OCI-LY7 (cell line): ENCODE measurements around the gene SIK1. TPM values are rescaled to one million over a fixed set of nuclear protein-coding genes. Genes with fewer than 3 reads are reported as not detected.
"Not testable (repeated sequence)": the region's sequence is repeated elsewhere in the genome, so short reads cannot be mapped to it uniquely, and the experiment has no call there.

Experiments used
- BruUV-seq: library from RNA; stranded (reverse); fragments of 400-500 nt; replicated peaks from 2 replicates; lab custom pipeline; 2021; lab: Mats Ljungman, UMichigan
- CTCF ChIA-PET: fragments of 300-600 bp; sonication (Branson Sonifier 250); formaldehyde crosslinking; loops from one replicate; lab custom pipeline; 2022; ENCODE audit warnings: antibody characterized with exemption; ENCODE audit not compliant: unreplicated experiment; lab: Charles Lee
- POLR2A ChIA-PET: fragments of 300-600 bp; sonication (Branson Sonifier 250); formaldehyde crosslinking; loops from one replicate; lab custom pipeline; 2022; ENCODE audit warnings: antibody characterized with exemption; lab: Charles Lee
- DNase-seq: peaks from one replicate; pipeline ENCODE4 v3.0.0-alpha.2; 2015; ENCODE audit warnings: low spot score
- H2AFZ ChIP-seq: fragments of 200-600 bp; sonication (generic), shearing (Covaris generic); 2 replicates; pipeline ENCODE4 v1.6.1; 2014; ENCODE audit warnings: mild to moderate bottlenecking, antibody characterized with exemption, low read length, moderate library complexity
- H3K27ac ChIP-seq: fragments of 200-600 bp; sonication (generic); 2 replicates; pipeline ENCODE4 v1.5.1; 2014; ENCODE audit warnings: mixed run types, low read depth, mild to moderate bottlenecking, moderate library complexity, low read length, inconsistent platforms; ENCODE audit not compliant: poor library complexity, severe bottlenecking
- H3K36me3 ChIP-seq: fragments of 200-600 bp; sonication (generic); 2 replicates; pipeline ENCODE4 v1.6.1; 2014; ENCODE audit warnings: mild to moderate bottlenecking, antibody characterized with exemption, low read length, moderate library complexity, mixed read lengths; ENCODE audit not compliant: insufficient read depth
- H3K4me1 ChIP-seq: fragments of 200-600 bp; sonication (generic); 2 replicates; pipeline ENCODE4 v1.5.1; 2014; ENCODE audit warnings: mild to moderate bottlenecking, low read length; ENCODE audit not compliant: insufficient read depth, poor library complexity, severe bottlenecking
- H3K4me2 ChIP-seq: fragments of 200-600 bp; sonication (generic); 2 replicates; pipeline ENCODE4 v1.6.1; 2014; ENCODE audit warnings: mild to moderate bottlenecking, low read length
- H3K4me3 ChIP-seq: fragments of 200-600 bp; sonication (generic); 2 replicates; pipeline ENCODE4 v1.5.1; 2014; ENCODE audit warnings: mild to moderate bottlenecking, low read depth, low read length; ENCODE audit not compliant: poor library complexity, severe bottlenecking
- H3K79me2 ChIP-seq: fragments of 200-600 bp; sonication (generic); 2 replicates; pipeline ENCODE4 v1.6.1; 2016; ENCODE audit warnings: low read depth, mild to moderate bottlenecking, low read length, moderate library complexity, mixed read lengths; ENCODE audit not compliant: insufficient read depth
- H3K9me2 ChIP-seq: fragments of 200-600 bp; sonication (generic); 2 replicates; pipeline ENCODE4 v1.6.1; 2016; ENCODE audit warnings: mild to moderate bottlenecking, low read length, mixed read lengths; ENCODE audit not compliant: insufficient read depth
- H3K9me3 ChIP-seq: fragments of 200-600 bp; sonication (generic); 2 replicates; pipeline ENCODE4 v1.6.1; 2014; ENCODE audit warnings: mild to moderate bottlenecking, mixed run types, low read length, mixed read lengths
- H4K20me1 ChIP-seq: fragments of 200-600 bp; sonication (generic); 2 replicates; pipeline ENCODE4 v1.6.1; 2014; ENCODE audit warnings: mild to moderate bottlenecking, antibody characterized with exemption, low read length, moderate library complexity, mixed read lengths; ENCODE audit not compliant: insufficient read depth
- intact Hi-C: fragments of 100-400 bp; cut with micrococcal nuclease; formaldehyde crosslinking; loops from one replicate; pipeline ENCODE4 v1.10.0; 2022; ENCODE audit not compliant: unreplicated experiment
- total RNA-seq, 2 experiments: library from RNA; depleted of rRNA in 1 of 2; stranded (reverse); fragments of >200 nt in 1 of 2; shearing (Covaris generic) in 1 of 2; gene quantifications; 2 replicates each; pipeline ENCODE4 v1.2.3, GENCODE V29; 2014 to 2022

The SIK1 gene
- total RNA-seq, 2 experiments from 2014 or later, result 0.41 to 4.6 TPM

DNA sequence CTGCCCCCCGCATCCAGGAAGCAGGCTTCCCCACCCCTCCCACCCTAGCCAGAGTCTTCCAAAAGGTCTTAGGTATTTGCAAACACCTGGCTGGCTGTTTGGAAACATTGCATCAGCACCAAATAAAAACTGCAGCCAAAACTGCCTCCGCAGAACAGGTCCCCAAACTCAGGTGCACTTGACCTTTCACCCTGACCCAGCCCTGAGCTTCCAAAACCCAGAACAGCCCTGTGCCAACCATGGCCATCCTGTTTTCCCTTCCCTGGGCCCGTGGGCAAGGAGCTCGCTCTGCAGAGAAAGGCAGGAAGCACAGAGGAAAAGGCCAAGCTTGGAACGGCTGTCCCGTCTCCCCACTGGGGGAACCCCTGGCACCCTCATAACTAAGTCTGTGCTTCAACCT is 2.0 kb upstream of the SIK1 start:
- H3K79me2 ChIP-seq, POLR2A ChIA-PET, CTCF ChIA-PET, intact Hi-C loops, H4K20me1 ChIP-seq, H3K4me3 ChIP-seq, DNase-seq, H3K9me3 ChIP-seq, H3K36me3 ChIP-seq, H2AFZ ChIP-seq, H3K9me2 ChIP-seq, H3K4me1 ChIP-seq, H3K4me2 ChIP-seq, BruUV-seq, H3K27ac ChIP-seq: not testable (repeated sequence)

DNA sequence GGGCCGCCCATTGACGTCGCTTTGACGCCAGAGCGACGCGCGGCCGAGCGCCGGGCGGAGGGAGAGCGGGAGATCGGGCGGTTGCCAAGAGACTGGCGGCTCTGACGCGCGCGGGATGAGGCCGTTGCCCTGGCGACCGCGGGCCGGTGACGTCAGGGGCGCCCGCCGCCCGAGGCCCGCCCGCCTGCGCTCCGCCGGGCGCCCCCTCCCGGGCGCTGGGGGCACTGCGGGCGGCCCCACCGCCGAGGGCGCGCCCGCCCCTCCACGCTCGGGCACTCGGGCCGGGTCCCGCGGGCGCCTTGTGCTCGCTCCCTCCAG is 270 bp upstream of the SIK1 start:
- H2AFZ ChIP-seq, intact Hi-C loops, H4K20me1 ChIP-seq, H3K9me2 ChIP-seq, H3K4me3 ChIP-seq, POLR2A ChIA-PET, DNase-seq, BruUV-seq, H3K9me3 ChIP-seq, H3K27ac ChIP-seq, CTCF ChIA-PET, H3K36me3 ChIP-seq, H3K79me2 ChIP-seq, H3K4me2 ChIP-seq, H3K4me1 ChIP-seq: not testable (repeated sequence)

DNA sequence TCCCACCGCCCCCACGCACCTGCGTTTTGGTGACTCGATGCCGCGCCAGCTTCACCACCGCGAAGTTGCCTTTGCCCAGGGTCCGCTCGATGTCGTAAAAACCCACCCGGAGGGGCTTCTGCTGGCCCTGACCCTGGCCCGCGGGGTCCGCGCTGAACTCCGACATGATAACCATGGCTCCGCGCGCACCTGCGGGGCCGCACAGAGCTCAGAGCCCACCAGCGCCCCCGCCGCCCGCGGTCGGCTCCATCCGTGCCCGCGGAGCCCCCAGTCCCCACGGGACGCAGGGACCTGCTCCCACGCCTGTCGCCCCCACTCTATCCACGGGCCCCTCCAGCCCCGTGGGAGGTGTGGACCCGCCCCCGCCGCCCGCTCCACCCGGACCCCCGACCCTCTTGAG is 927 bp downstream of the SIK1 start:
- CTCF ChIA-PET, DNase-seq, BruUV-seq, H4K20me1 ChIP-seq, H3K4me1 ChIP-seq, H3K4me3 ChIP-seq, POLR2A ChIA-PET, H3K9me2 ChIP-seq, H2AFZ ChIP-seq, intact Hi-C loops, H3K4me2 ChIP-seq, H3K36me3 ChIP-seq, H3K79me2 ChIP-seq, H3K27ac ChIP-seq, H3K9me3 ChIP-seq: not testable (repeated sequence)

DNA sequence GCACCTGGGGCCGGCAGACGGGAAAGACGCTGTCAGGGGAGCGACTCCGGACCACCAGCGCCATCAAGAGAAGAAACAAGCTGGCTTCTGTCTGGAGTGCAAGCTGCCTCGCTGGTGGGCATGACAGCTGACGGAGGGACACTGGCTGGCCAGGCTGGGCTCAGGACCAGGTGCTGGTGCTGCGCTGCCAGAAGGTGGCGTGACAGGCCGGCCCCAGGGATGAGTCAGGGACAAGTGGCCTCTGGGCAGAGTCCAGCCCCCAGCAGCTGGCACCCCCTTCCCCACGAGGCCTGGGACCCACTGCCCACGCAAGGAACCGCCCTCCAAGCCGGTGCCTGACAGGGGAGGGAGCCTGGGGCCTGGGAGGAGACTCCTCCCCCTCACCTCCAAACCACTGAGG is 7.5 kb downstream of the SIK1 start:
- H3K36me3 ChIP-seq, H3K9me2 ChIP-seq, H3K4me1 ChIP-seq, DNase-seq, H4K20me1 ChIP-seq, H3K79me2 ChIP-seq, intact Hi-C loops, H3K4me2 ChIP-seq, H3K9me3 ChIP-seq, H3K27ac ChIP-seq, CTCF ChIA-PET, H2AFZ ChIP-seq, BruUV-seq, H3K4me3 ChIP-seq, POLR2A ChIA-PET: not testable (repeated sequence)

GRCh38 chr21:43414576-43414975 is 12.4 kb downstream of the SIK1 start:
- H3K4me2 ChIP-seq, H3K27ac ChIP-seq, H3K79me2 ChIP-seq, H3K4me3 ChIP-seq, H4K20me1 ChIP-seq, BruUV-seq, H3K9me3 ChIP-seq, DNase-seq, H3K36me3 ChIP-seq, POLR2A ChIA-PET, intact Hi-C loops, H3K4me1 ChIP-seq, CTCF ChIA-PET, H2AFZ ChIP-seq, H3K9me2 ChIP-seq: not testable (repeated sequence)

GRCh38 chr21:43412020-43412788 is 14.7 kb downstream of the SIK1 start:
- POLR2A ChIA-PET, H3K4me3 ChIP-seq, H3K9me3 ChIP-seq, H2AFZ ChIP-seq, H3K79me2 ChIP-seq, H4K20me1 ChIP-seq, H3K4me2 ChIP-seq, H3K27ac ChIP-seq, H3K9me2 ChIP-seq, DNase-seq, intact Hi-C loops, CTCF ChIA-PET, H3K4me1 ChIP-seq, BruUV-seq, H3K36me3 ChIP-seq: not testable (repeated sequence)
